ENCODE data around the gene MICA.

- TF ChIP-seq CTCF (IDR thresholded peaks at IDR 0.05; ENCODE audit: low read length) = no peak
- TF ChIP-seq EZH2 (IDR thresholded peaks at IDR 0.05; ENCODE audit: borderline replicate concordance, low read length) = no peak
These were observed 27.7 kb upstream of the MICA start for GRCh38 chr6:31375699-31376098.

All from OCI-LY1 (cell line).